ENCODE data around the gene FGF21.

The FGF21 gene

DNA sequence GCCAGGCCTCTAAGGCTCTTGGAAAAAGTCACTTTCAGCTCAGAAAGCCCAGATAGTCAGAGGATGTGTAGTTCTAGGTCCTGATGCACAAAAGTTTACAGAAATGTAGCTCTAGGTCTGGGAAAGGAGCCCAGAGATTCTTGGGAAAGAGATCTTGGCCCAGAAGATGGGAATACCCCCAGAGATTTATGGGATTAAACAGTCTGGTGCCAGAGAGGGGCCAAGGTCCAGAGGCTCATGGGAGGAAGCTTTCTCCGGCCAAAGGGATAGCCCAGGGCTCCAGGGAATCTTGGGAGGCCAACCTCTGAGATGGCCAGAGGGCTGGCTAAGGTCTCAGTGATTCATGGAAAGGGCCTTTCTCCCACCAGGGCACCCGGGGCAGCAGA is 40.4 kb downstream of the FGF21 start:
- ATAC-seq (ENCODE audit: insufficient read depth, low read depth) = no peak
- Histone ChIP-seq H4K20me1 (ENCODE audit: insufficient read depth, low read length) (no peaks in the 10 kb centered on the region), H3K9ac (ENCODE audit: low read depth, low read length) (no peak overlapping the region), H3K4me1 (ENCODE audit: insufficient read depth, low read length) (peaks cover 24% of the 10 kb centered on the region), H3K79me2 (ENCODE audit: insufficient read depth, low read length) (no peaks in the 10 kb centered on the region), H3K27ac (ENCODE audit: low read length) (no peak overlapping the region), H3K4me3 (ENCODE audit: low read depth in 1 of 2, low read length in 2 of 2) (no peak overlapping the region), H3K36me3 (ENCODE audit: insufficient read depth, low read length) (0 out of 2 replicates have a peak, but pooled peaks cover 12% of the 10 kb centered on the region), H3K27me3 (ENCODE audit: insufficient read depth, low read length, poor library complexity) (no peaks in the 10 kb centered on the region), H3K4me2 (ENCODE audit: insufficient read depth, low read length) (no peak overlapping the region), H3K9me3 (ENCODE audit: insufficient read depth, low read length, severe bottlenecking) (no peaks in the 10 kb centered on the region), H2AFZ (ENCODE audit: low read depth, low read length) (peak overlapping the region; percentile 25; the same call in 1 of the 2 replicates)
- TF ChIP-seq, protein P1, sequence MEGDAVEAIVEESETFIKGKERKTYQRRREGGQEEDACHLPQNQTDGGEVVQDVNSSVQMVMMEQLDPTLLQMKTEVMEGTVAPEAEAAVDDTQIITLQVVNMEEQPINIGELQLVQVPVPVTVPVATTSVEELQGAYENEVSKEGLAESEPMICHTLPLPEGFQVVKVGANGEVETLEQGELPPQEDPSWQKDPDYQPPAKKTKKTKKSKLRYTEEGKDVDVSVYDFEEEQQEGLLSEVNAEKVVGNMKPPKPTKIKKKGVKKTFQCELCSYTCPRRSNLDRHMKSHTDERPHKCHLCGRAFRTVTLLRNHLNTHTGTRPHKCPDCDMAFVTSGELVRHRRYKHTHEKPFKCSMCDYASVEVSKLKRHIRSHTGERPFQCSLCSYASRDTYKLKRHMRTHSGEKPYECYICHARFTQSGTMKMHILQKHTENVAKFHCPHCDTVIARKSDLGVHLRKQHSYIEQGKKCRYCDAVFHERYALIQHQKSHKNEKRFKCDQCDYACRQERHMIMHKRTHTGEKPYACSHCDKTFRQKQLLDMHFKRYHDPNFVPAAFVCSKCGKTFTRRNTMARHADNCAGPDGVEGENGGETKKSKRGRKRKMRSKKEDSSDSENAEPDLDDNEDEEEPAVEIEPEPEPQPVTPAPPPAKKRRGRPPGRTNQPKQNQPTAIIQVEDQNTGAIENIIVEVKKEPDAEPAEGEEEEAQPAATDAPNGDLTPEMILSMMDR (IDR thresholded peaks at IDR 0.05; ENCODE audit: borderline replicate concordance, extremely low read depth, low read length, poor library complexity, severe bottlenecking) = no peak
- TF ChIP-seq EZH2 (IDR thresholded peaks at IDR 0.05; ENCODE audit: borderline replicate concordance, low read depth, low read length, severe bottlenecking) = no peak
- no peak for DNase-seq

DNA sequence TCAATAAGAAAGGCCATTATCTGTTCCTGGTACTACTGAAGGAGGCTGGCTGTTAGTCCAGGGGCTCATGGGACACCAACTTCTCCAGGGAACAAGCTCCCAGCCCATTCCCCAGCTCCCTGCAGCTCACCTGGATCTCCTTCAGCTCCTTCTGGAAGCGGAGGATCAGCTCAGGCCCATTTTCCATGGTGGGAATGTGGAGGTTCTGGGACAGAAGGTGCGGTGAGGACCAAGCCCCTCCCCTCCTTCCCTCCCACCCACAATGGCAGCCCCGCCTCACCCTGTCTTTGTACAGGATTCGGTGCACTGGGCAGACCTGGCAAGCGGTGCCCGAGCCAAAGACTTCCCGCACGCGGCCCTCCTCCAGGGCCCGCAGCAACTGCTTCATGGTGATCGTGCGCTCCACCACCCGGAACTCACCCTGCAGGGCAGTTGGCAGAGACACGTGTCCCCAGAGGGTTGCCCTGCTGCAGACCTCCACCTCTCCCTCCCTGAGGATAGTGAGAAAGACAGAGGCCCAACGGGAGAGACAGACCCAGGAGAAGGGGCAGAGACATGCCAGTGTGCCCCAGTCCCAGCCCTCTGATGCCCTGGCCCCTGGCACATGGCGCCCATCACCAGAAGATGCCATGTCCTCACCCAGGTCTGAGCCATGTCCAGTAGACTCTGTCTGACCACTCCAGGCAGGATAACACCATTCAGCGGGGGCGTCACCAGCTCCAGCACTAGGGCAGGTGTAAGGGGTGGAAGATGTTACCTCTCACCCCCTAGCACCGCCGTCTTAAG is 41.2 kb downstream of the FGF21 start:
- no peaks in the 10 kb centered on the region for H3K79me2 ChIP-seq (ENCODE audit: insufficient read depth, low read length)
- no peaks in the 10 kb centered on the region for H4K20me1 ChIP-seq (ENCODE audit: insufficient read depth, low read length)
- TF ChIP-seq EZH2 (IDR thresholded peaks at IDR 0.05; ENCODE audit: borderline replicate concordance, low read depth, low read length, severe bottlenecking) = no peak
- TF ChIP-seq, protein P1 (IDR thresholded peaks at IDR 0.05; ENCODE audit: borderline replicate concordance, extremely low read depth, low read length, poor library complexity, severe bottlenecking) = no peak
- DNase-seq (no peak), ATAC-seq (ENCODE audit: insufficient read depth, low read depth) (no peak)
- no peak overlapping the region for H3K4me2 ChIP-seq (ENCODE audit: insufficient read depth, low read length)
- no peaks in the 10 kb centered on the region for H3K27me3 ChIP-seq (ENCODE audit: insufficient read depth, low read length, poor library complexity)
- no peak overlapping the region for H3K27ac ChIP-seq (ENCODE audit: low read length)
- no peak overlapping the region for H3K9ac ChIP-seq (ENCODE audit: low read depth, low read length)
- H3K36me3 ChIP-seq (ENCODE audit: insufficient read depth, low read length) = 0 out of 2 replicates have a peak, but pooled peaks cover 12% of the 10 kb centered on the region
- no peak overlapping the region for H2AFZ ChIP-seq (ENCODE audit: low read depth, low read length)
- H3K9me3 ChIP-seq (ENCODE audit: insufficient read depth, low read length, severe bottlenecking) = no peaks in the 10 kb centered on the region
- peaks cover 24% of the 10 kb centered on the region for H3K4me1 ChIP-seq (ENCODE audit: insufficient read depth, low read length)
- H3K4me3 ChIP-seq (ENCODE audit: low read depth in 1 of 2, low read length in 2 of 2) = no peak overlapping the region

DNA sequence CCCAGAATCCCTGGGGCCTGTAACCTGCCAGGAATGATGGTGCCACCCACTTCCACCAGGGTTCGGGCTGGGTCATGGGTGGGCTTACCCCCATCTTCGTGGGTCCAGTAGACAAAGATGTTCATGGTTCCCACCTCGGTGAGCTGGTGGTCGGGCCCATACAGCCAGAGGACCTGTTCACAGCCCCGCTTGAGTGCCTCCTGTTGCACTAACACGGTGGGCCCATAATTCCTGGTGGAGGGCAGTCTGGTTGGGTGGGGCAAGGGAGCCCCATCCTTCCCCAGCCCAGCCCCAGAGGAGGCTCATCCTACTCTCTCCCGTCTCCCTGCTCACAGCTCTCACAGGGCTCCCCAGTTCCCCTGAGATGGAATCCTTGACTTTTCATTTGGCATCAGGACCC is 41.8 kb downstream of the FGF21 start:
- Histone ChIP-seq H4K20me1 (ENCODE audit: insufficient read depth, low read length) (no peaks in the 10 kb centered on the region), H3K9me3 (ENCODE audit: insufficient read depth, low read length, severe bottlenecking) (no peaks in the 10 kb centered on the region), H3K4me1 (ENCODE audit: insufficient read depth, low read length) (peaks cover 24% of the 10 kb centered on the region), H2AFZ (ENCODE audit: low read depth, low read length) (no peak overlapping the region), H3K4me3 (ENCODE audit: low read depth in 1 of 2, low read length in 2 of 2) (no peak overlapping the region), H3K27me3 (ENCODE audit: insufficient read depth, low read length, poor library complexity) (no peaks in the 10 kb centered on the region), H3K79me2 (ENCODE audit: insufficient read depth, low read length) (no peaks in the 10 kb centered on the region), H3K27ac (ENCODE audit: low read length) (no peak overlapping the region), H3K9ac (ENCODE audit: low read depth, low read length) (no peak overlapping the region), H3K36me3 (ENCODE audit: insufficient read depth, low read length) (0 out of 2 replicates have a peak, but pooled peaks cover 12% of the 10 kb centered on the region), H3K4me2 (ENCODE audit: insufficient read depth, low read length) (no peak overlapping the region)
- DNase-seq (no peak), ATAC-seq (ENCODE audit: insufficient read depth, low read depth) (no peak)
- TF ChIP-seq, protein P1 (IDR thresholded peaks at IDR 0.05; ENCODE audit: borderline replicate concordance, extremely low read depth, low read length, poor library complexity, severe bottlenecking) = no peak
- TF ChIP-seq EZH2 (IDR thresholded peaks at IDR 0.05; ENCODE audit: borderline replicate concordance, low read depth, low read length, severe bottlenecking) = no peak
